WTC11 (cell line): ENCODE data around the gene ESPN.

ENCODE experiments used
- CTCF ChIP-seq: fragments of 200-600 bp; IDR thresholded peaks from 2 replicates; pipeline ENCODE4 v1.8.0; 2022; ENCODE audit warnings: antibody characterized with exemption
- E2F4 ChIP-seq: sonication (generic); formaldehyde crosslinking; IDR thresholded peaks from 2 replicates; pipeline ENCODE4 v1.8.1; 2022; ENCODE audit warnings: low read depth, mild to moderate bottlenecking, moderate library complexity, missing genetic modification reagents, borderline replicate concordance
- FOXJ3 ChIP-seq: sonication (generic); formaldehyde crosslinking; IDR thresholded peaks from 2 replicates; pipeline ENCODE4 v1.9.0; 2021; ENCODE audit warnings: missing genetic modification reagents, mild to moderate bottlenecking, borderline replicate concordance
- NR2C2 ChIP-seq: sonication (generic); formaldehyde crosslinking; IDR thresholded peaks from 2 replicates; pipeline ENCODE4 v1.8.0; 2022; ENCODE audit warnings: mild to moderate bottlenecking, missing genetic modification reagents
- TCF7 ChIP-seq: sonication (generic); formaldehyde crosslinking; IDR thresholded peaks from 2 replicates; pipeline ENCODE4 v1.8.0; 2022; ENCODE audit warnings: mild to moderate bottlenecking, low read depth, missing genetic modification reagents, moderate library complexity

GRCh38 chr1:6473156-6473555 lies 48.6 kb downstream of the ESPN start:
- TF ChIP-seq NR2C2 (no peak), E2F4 (CRISPR knock-in tag) (no peak), CTCF (no peak), FOXJ3 (no peak), TCF7 (CRISPR knock-in tag) (no peak)
